ENCODE results near the gene PJA1. TPM values are rescaled to one million over a fixed set of nuclear protein-coding genes. Genes with fewer than 3 reads are reported as not detected.

PJA1 gene, protein sequence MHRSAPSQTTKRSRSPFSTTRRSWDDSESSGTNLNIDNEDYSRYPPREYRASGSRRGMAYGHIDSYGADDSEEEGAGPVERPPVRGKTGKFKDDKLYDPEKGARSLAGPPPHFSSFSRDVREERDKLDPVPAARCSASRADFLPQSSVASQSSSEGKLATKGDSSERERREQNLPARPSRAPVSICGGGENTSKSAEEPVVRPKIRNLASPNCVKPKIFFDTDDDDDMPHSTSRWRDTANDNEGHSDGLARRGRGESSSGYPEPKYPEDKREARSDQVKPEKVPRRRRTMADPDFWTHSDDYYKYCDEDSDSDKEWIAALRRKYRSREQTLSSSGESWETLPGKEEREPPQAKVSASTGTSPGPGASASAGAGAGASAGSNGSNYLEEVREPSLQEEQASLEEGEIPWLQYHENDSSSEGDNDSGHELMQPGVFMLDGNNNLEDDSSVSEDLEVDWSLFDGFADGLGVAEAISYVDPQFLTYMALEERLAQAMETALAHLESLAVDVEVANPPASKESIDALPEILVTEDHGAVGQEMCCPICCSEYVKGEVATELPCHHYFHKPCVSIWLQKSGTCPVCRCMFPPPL
- total RNA-seq (10 to 100 TPM in 1 of 4 donors, 1 to 10 TPM in 3; 3.5 to 13.4 (median 5.9) TPM), polyA plus RNA-seq (10 to 100 TPM in 1 of 3 donors, 1 to 10 TPM in 2; 4.1 to 11.6 (median 9.9) TPM)
- long read RNA-seq, donor 1, transcript PJA1-202 (2 exons, 2,672 nt): major isoform, 15 of 22 reads
- long read RNA-seq, donor 1, partial matches to known transcripts: 0 of 22 reads
- long read RNA-seq, donor 1, other reads (novel, unspliced or antisense): 1 of 22 reads
- long read RNA-seq, donor 2, transcript PJA1-202 (2 exons, 2,672 nt): major isoform, 8 of 8 reads
- long read RNA-seq, donor 2, partial matches to known transcripts: 0 of 8 reads
- long read RNA-seq, donor 2, other reads (novel, unspliced or antisense): 0 of 8 reads

GRCh38 chrX:69165087-69165651 lies at the start of gene PJA1:
Gene PJA1 (minus strand): TSS chrX:69165453. CDS start chrX:69163073, 2,380 bp downstream.
- Histone ChIP-seq H3K9me3 (peaks cover 6% of the 10 kb centered on the region), H3K27me3 (ENCODE audit: insufficient read depth in 3 of 3, low read length in 2 of 3) (peaks cover 0 to 7% (median 0%) of the 10 kb centered on the region in 3 donors), H3K36me3 (ENCODE audit: insufficient read depth in 1 of 2, low read depth in 1 of 2) (peaks cover 0 to 16% of the 10 kb centered on the region in 2 donors), H3K27ac (peak within 1 kb of the TSS; percentile 70), H3K4me1 (no peaks in the 10 kb centered on the region), H3K4me3 (peak within 1 kb of the TSS; percentile 76)
- TF ChIP-seq, protein P1, sequence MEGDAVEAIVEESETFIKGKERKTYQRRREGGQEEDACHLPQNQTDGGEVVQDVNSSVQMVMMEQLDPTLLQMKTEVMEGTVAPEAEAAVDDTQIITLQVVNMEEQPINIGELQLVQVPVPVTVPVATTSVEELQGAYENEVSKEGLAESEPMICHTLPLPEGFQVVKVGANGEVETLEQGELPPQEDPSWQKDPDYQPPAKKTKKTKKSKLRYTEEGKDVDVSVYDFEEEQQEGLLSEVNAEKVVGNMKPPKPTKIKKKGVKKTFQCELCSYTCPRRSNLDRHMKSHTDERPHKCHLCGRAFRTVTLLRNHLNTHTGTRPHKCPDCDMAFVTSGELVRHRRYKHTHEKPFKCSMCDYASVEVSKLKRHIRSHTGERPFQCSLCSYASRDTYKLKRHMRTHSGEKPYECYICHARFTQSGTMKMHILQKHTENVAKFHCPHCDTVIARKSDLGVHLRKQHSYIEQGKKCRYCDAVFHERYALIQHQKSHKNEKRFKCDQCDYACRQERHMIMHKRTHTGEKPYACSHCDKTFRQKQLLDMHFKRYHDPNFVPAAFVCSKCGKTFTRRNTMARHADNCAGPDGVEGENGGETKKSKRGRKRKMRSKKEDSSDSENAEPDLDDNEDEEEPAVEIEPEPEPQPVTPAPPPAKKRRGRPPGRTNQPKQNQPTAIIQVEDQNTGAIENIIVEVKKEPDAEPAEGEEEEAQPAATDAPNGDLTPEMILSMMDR (IDR thresholded peaks at IDR 0.05): no peak
- DNase-seq: peak; percentile 74 to 83
- ATAC-seq: peak; percentile 83 to 97 (median 92)
- WGBS, 3 donors: 0 to 39% (median 0%) methylated on average over 30 to 48 of the region's 48 CpGs
- intact Hi-C loops (cut with DNase I): loop anchor here in 1 of 2 donors (10.0 kb wide), 2 partner anchors 120 to 270 kb away; no protein-coding TSS in a partner anchor

- TF ChIP-seq, protein P1 (IDR thresholded peaks at IDR 0.05): no peak
- intact Hi-C loops (cut with DNase I): no loop called here
- peaks cover 0 to 15% (median 0%) of the 10 kb centered on the region in 3 donors for H3K27me3 ChIP-seq (ENCODE audit: insufficient read depth in 3 of 3, low read length in 2 of 3)
- no peak for ATAC-seq
- no peak for DNase-seq
- no peaks in the 10 kb centered on the region for H3K9me3 ChIP-seq
- no peaks in the 10 kb centered on the region for H3K36me3 ChIP-seq (ENCODE audit: insufficient read depth in 1 of 2, low read depth in 1 of 2)
- H3K4me3 ChIP-seq: no peak overlapping the region
- H3K4me1 ChIP-seq: no peaks in the 10 kb centered on the region
- 79 to 100% (median 95%) methylated on average over 3 to 5 of the region's 5 CpGs for WGBS, 3 donors
- no peak overlapping the region for H3K27ac ChIP-seq
Measured at GRCh38 chrX:69214463-69214862, 49.2 kb upstream of the PJA1 start.

DNA sequence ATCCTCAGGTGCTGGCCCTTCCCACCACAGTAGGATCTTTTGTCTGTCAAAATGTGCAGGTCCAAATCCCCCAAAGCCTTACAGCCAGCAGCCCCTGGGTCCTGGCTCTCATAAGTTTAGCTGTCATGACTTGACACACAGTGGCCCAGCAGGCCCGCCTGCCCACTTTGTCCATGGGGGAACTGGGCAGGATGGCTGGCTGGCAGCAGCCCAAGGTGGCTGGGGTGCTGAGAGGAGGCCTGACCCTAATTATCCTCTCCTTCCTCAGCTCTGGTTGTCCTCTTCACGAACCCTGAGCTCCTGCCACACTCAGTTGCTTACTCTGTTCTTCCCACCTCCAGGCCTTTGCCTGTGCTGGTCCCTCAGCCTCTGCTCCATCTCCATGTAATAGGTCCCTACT lies 46.4 kb upstream of the PJA1 start:
- TF ChIP-seq, protein P1 (IDR thresholded peaks at IDR 0.05): no peak
- WGBS, 3 donors: 71 to 100% (median 92%) methylated on average over 2 of the region's 2 CpGs
- Histone ChIP-seq H3K4me3 (no peak overlapping the region), H3K27ac (no peak overlapping the region), H3K36me3 (ENCODE audit: insufficient read depth in 1 of 2, low read depth in 1 of 2) (no peaks in the 10 kb centered on the region), H3K4me1 (no peaks in the 10 kb centered on the region), H3K9me3 (no peaks in the 10 kb centered on the region), H3K27me3 (ENCODE audit: insufficient read depth in 3 of 3, low read length in 2 of 3) (peaks cover 0 to 8% (median 0%) of the 10 kb centered on the region in 3 donors)
- intact Hi-C loops (cut with DNase I): no loop called here
- DNase-seq (no peak), ATAC-seq (no peak)

DNA sequence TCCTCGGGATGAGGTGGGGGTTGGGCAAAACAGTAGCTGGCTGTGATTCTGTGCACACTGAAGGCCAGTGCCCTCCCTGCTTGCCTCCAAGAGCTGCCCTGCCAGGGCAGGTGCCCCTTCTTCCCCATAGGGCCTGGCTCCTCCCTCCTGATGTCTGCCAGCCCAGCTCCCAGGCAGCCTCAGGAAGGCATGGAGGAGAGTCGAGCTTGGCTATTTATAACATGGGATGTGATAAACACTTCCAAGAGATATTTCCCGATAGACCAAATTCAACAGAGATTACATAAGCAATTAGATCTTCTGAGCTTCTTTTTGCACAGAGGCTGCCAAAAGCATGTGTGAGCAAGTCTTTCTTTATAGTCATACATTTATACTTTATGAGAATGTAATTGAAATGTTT lies 45.3 kb upstream of the PJA1 start:
- H3K36me3 ChIP-seq (ENCODE audit: insufficient read depth in 1 of 2, low read depth in 1 of 2): no peaks in the 10 kb centered on the region
- peaks cover 0 to 4% (median 0%) of the 10 kb centered on the region in 3 donors for H3K27me3 ChIP-seq (ENCODE audit: insufficient read depth in 3 of 3, low read length in 2 of 3)
- no peak for ATAC-seq
- no peak for DNase-seq
- no peak overlapping the region for H3K27ac ChIP-seq
- H3K9me3 ChIP-seq: no peaks in the 10 kb centered on the region
- 14 to 30% (median 18%) methylated on average over 3 of the region's 3 CpGs for WGBS, 3 donors
- no peaks in the 10 kb centered on the region for H3K4me1 ChIP-seq
- TF ChIP-seq, protein P1 (IDR thresholded peaks at IDR 0.05): no peak
- H3K4me3 ChIP-seq: no peak overlapping the region
- intact Hi-C loops (cut with DNase I): no loop called here
